ENCODE data around the gene EMC9. TPM values are rescaled to one million over a fixed set of nuclear protein-coding genes. Genes with fewer than 3 reads are reported as not detected.

The EMC9 gene
- polyA plus RNA-seq, 3 donors from 2014 or later: 14.2 to 19.0 (median 17.6) TPM

- Mint-ChIP-seq H3K4me1 (peaks cover 61 to 73% of the 10 kb centered on the region in 2 donors), H3K27ac (peak overlapping the region; percentile 36 to 79 (median 56)), H3K9me3 (no peaks in the 10 kb centered on the region), H3K36me3 (peaks cover 7 to 27% (median 12%) of the 10 kb centered on the region in 3 donors), H3K27me3 (ENCODE audit: low read depth in 3 of 3) (peaks cover 7 to 12% (median 9%) of the 10 kb centered on the region in 3 donors), H3K4me3 (peak overlapping the region; percentile 38 to 67 (median 57))
- no peak for DNase-seq
Observed at GRCh38 chr14:24139272-24139934, 2.0 kb downstream of the EMC9 start.

DNA sequence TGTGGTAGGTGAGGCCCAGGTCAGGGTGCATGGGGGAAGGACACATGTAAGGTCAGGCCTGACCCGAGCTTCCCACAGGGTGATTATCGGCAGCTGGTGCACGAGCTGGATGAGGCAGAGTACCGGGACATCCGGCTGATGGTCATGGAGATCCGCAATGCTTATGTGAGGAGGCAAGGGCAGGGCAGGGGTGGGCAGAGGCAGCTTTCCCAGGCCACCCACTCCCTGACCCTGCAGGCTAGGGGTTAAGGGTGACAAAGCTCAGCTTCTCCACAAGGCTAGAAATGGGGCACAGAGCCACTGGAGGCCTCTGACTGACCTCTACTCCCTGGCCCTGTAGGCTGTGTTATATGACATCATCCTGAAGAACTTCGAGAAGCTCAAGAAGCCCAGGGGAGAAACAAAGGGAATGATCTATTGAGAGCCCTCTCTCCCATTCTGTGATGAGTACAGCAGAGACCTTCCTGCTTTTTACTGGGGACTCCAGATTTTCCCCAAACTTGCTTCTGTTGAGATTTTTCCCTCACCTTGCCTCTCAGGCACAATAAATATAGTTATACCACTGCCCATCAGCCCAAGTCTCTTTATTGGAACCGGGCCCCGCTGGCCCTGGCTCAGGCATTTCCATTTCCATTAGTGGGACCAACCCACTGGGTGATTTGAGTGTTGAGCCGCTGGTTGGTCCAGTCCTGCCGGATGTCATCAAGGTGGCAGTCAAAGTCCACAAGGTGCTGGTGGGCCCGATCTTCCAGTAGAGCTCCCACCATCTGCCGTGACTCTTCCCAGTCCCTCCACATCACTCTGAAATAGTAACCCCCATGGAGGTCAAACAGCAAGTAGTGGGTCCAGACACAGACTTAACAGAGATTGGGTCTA, 2.8 kb downstream of the EMC9 start:
- no peak for DNase-seq
- Mint-ChIP-seq H3K27ac (peak overlapping the region; percentile 36 to 91 (median 70)), H3K27me3 (ENCODE audit: low read depth in 3 of 3) (peaks cover 7 to 12% (median 9%) of the 10 kb centered on the region in 3 donors), H3K9me3 (no peaks in the 10 kb centered on the region), H3K4me1 (peaks cover 58 to 69% of the 10 kb centered on the region in 2 donors), H3K36me3 (peaks cover 3 to 23% (median 8%) of the 10 kb centered on the region in 3 donors), H3K4me3 (peak overlapping the region; percentile 42 to 89 (median 66))

DNA sequence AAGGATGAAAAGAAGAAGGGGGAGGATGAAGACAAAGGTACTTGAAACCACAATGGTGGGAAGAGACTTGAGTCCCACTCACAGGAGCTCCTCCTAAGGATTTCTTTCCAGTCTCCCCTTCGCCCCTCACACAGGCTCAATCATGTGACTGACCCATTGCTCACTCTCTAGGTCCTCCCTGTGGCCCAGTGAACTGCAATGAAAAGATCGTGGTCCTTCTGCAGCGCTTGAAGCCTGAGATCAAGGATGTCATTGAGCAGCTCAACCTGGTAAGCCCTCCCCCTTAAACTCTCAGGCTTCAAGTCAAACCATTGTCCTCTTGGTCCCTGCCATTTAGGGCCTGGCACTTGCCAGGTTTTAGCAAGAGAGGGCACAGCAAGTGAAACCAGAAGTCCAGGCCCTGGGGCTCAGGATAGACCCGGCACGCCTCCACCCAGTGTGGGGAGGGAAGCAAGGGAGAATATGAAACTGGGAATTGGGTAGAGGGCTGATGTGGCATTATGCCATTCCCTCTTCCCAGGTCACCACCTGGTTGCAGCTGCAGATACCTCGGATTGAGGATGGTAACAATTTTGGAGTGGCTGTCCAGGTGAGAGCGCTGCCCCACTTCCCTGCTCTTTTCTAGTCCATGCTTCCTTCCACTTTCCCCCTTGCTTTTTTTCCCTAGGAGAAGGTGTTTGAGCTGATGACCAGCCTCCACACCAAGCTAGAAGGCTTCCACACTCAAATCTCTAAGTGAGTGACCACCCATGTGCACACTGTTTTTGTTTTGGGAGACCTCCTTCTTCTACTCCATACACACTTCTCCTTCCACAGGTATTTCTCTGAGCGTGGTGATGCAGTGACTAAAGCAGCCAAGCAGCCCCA, 3.6 kb downstream of the EMC9 start:
- no peaks in the 10 kb centered on the region for H3K9me3 Mint-ChIP-seq
- H3K36me3 Mint-ChIP-seq: peaks cover 3 to 27% (median 8%) of the 10 kb centered on the region in 3 donors
- no peak for DNase-seq
- peak overlapping the region; percentile 42 to 89 (median 85) for H3K4me3 Mint-ChIP-seq
- peak overlapping the region; percentile 85 to 95 (median 92) for H3K27ac Mint-ChIP-seq
- peaks cover 53 to 60% of the 10 kb centered on the region in 2 donors for H3K4me1 Mint-ChIP-seq
- peaks cover 7 to 12% (median 8%) of the 10 kb centered on the region in 3 donors for H3K27me3 Mint-ChIP-seq (ENCODE audit: low read depth in 3 of 3)

- peak overlapping the region; percentile 85 to 95 (median 92) for H3K27ac Mint-ChIP-seq
- peaks cover 3 to 30% (median 8%) of the 10 kb centered on the region in 3 donors for H3K36me3 Mint-ChIP-seq
- no peaks in the 10 kb centered on the region for H3K9me3 Mint-ChIP-seq
- peak overlapping the region; percentile 85 to 90 (median 88) for H3K4me3 Mint-ChIP-seq
- H3K4me1 Mint-ChIP-seq: peaks cover 46 to 55% of the 10 kb centered on the region in 2 donors
- no peak for DNase-seq
- H3K27me3 Mint-ChIP-seq (ENCODE audit: low read depth in 3 of 3): peaks cover 7 to 12% (median 8%) of the 10 kb centered on the region in 3 donors
Observed at GRCh38 chr14:24136684-24137528, 4.5 kb downstream of the EMC9 start.

DNA sequence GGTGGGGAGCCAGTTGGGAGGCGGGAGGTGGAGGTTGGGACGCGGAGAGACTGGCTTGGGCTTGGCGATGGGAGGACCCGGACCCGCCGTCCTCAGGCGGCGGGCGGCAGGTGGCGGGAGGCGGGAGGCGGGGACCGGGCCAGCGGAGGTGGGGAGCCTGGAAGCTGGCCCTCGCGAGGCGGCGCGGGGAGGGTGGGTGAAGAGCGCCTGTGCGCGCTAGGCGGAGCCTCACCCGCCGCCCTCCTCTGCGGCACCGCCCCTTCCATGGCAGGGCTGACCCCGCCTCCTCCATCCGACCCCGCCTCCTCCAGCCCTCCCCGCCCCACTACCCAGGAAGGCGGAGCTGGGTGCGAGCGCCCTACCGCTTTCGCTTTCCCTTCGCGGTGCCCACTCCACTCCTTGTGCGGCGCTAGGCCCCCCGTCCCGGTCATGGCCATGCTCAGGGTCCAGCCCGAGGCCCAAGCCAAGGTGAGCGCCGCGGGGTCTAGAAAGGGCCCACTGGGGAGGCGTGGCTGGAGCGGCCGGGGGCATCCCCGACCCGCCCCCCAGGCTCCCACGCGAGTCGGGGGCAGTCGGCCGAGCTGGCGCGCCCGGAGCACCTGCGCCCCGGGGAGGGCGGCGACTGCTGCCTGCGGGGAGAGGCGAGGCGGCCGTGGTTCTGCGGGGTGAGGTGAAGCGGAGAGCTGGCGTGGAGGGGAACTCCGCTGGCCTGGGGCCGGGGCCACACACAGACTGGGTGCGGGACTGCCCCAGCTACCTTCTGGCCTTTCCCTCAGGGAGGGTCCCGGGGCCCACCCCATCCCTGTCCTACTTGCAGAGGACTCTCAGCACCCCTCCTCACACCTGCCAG, 5.3 kb downstream of the EMC9 start, which contains the start of gene PSME1:
Gene PSME1, plus strand, starts transcription at position 361 of the 850 bp plus-strand sequence. Its CDS starts 69 bp downstream, at position 430.
- Mint-ChIP-seq H3K36me3 (peaks cover 3 to 26% (median 8%) of the 10 kb centered on the region in 3 donors), H3K9me3 (no peaks in the 10 kb centered on the region), H3K4me1 (peaks cover 41 to 52% of the 10 kb centered on the region in 2 donors), H3K27me3 (ENCODE audit: low read depth in 3 of 3) (peaks cover 1 to 7% (median 2%) of the 10 kb centered on the region in 3 donors), H3K4me3 (peak within 1 kb of the TSS; percentile 90 to 93 (median 92)), H3K27ac (peak within 1 kb of the TSS; percentile 89 to 96 (median 94))
- DNase-seq: peak; percentile 95

DNA sequence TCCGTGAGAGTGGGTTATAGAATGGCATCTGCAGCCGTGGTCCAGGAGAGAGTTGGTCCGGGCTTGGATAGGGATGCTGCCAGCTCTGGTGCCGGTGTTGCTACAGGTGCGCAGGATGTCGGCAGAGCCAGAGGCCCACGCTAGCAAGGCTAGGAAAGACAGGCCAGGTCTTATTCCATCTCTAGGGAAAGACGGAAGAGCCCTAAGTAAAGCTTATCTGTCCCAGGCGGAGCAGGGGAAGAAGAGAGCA, 5.9 kb downstream of the EMC9 start:
- peaks cover 35 to 46% of the 10 kb centered on the region in 2 donors for H3K4me1 Mint-ChIP-seq

GRCh38 chr14:24133735-24134134, 7.7 kb downstream of the EMC9 start:
- Mint-ChIP-seq H3K4me3 (no peak overlapping the region), H3K9me3 (no peaks in the 10 kb centered on the region), H3K27ac (no peak overlapping the region), H3K36me3 (peaks cover 0 to 16% (median 1%) of the 10 kb centered on the region in 3 donors), H3K4me1 (peaks cover 22 to 29% of the 10 kb centered on the region in 2 donors), H3K27me3 (ENCODE audit: low read depth in 3 of 3) (peaks cover 2 to 5% (median 3%) of the 10 kb centered on the region in 3 donors)
- no peak for DNase-seq

More for the DNA sequence above, 5.9 kb downstream of the EMC9 start:
- Mint-ChIP-seq H3K36me3 (peaks cover 3 to 26% (median 8%) of the 10 kb centered on the region in 3 donors), H3K9me3 (no peaks in the 10 kb centered on the region), H3K4me3 (peak overlapping the region; percentile 90 to 93 (median 92)), H3K27me3 (ENCODE audit: low read depth in 3 of 3) (peaks cover 1 to 6% (median 2%) of the 10 kb centered on the region in 3 donors), H3K27ac (peak overlapping the region; percentile 72 to 96 (median 90))
- no peak for DNase-seq

GRCh38 chr14:24132976-24133375, 8.4 kb downstream of the EMC9 start:
- Mint-ChIP-seq H3K36me3 (peaks cover 0 to 11% (median 0%) of the 10 kb centered on the region in 3 donors), H3K9me3 (no peaks in the 10 kb centered on the region), H3K4me3 (no peak overlapping the region), H3K27ac (peak overlapping the region in 2 of 6 donors; percentile 40 to 47), H3K4me1 (peaks cover 19 to 21% of the 10 kb centered on the region in 2 donors), H3K27me3 (ENCODE audit: low read depth in 3 of 3) (peaks cover 2 to 4% (median 2%) of the 10 kb centered on the region in 3 donors)
- no peak for DNase-seq

GRCh38 chr14:24132061-24132685, 9.2 kb downstream of the EMC9 start:
- H3K27ac Mint-ChIP-seq: no peak overlapping the region
- no peak for DNase-seq

DNA sequence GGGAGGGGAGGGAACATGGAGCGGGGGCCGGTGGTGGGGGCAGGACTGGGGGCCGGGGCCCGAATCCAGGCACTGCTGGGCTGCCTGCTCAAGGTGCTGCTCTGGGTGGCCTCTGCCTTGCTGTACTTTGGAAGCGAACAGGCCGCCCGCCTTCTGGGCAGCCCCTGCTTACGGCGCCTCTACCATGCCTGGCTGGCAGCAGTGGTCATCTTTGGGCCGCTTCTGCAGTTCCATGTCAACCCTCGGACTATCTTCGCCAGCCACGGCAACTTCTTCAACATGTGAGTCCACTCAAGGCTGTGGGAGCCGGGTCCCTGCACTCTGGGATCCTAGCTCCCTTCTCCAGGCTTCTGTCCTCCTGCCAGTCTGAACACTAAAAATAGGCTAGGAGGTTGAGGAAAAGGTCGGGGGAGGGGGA, 9.8 kb downstream of the EMC9 start:
- peaks cover 7 to 11% of the 10 kb centered on the region in 2 donors for H3K4me1 Mint-ChIP-seq
- H3K4me3 Mint-ChIP-seq: no peak overlapping the region
- no peak overlapping the region for H3K27ac Mint-ChIP-seq
- peaks cover 0 to 7% (median 0%) of the 10 kb centered on the region in 3 donors for H3K36me3 Mint-ChIP-seq
- H3K9me3 Mint-ChIP-seq: no peaks in the 10 kb centered on the region
- DNase-seq: no peak
- H3K27me3 Mint-ChIP-seq (ENCODE audit: low read depth in 3 of 3): peaks cover 2 to 4% (median 2%) of the 10 kb centered on the region in 3 donors

More at GRCh38 chr14:24132061-24132685, 9.2 kb downstream of the EMC9 start:
- no peak overlapping the region for H3K4me3 Mint-ChIP-seq
- peaks cover 2 to 4% (median 2%) of the 10 kb centered on the region in 3 donors for H3K27me3 Mint-ChIP-seq (ENCODE audit: low read depth in 3 of 3)
- H3K9me3 Mint-ChIP-seq: no peaks in the 10 kb centered on the region
- peaks cover 14 to 17% of the 10 kb centered on the region in 2 donors for H3K4me1 Mint-ChIP-seq
- peaks cover 0 to 9% (median 0%) of the 10 kb centered on the region in 3 donors for H3K36me3 Mint-ChIP-seq

All from immature natural killer cell (primary cell).